GM12878 (cell line): ENCODE measurements around the gene GNRHR. TPM values are rescaled to one million over a fixed set of nuclear protein-coding genes. Genes with fewer than 3 reads are reported as not detected.

Source experiments
- ATAC-seq: fragments of 200-7000 bp; cut with Tn5 transposase; 3 replicates; pipeline ENCODE4 v1.9.1; 2020; ENCODE audit warnings: mild to moderate bottlenecking, moderate library complexity
- BruUV-seq: library from RNA; stranded (reverse); fragments of 400-500 nt; replicated peaks from 2 replicates; lab custom pipeline; 2021; lab: Mats Ljungman, UMichigan
- CTCF ChIA-PET: fragments of 300-600 bp; sonication (Branson Sonifier 250); formaldehyde crosslinking; extraction: SDS; loops from one replicate; lab custom pipeline; 2021; ENCODE audit warnings: inconsistent platforms; lab: Yijun Ruan, JAX
- POLR2A ChIA-PET: fragments of 350-600 bp; formaldehyde crosslinking; extraction: SDS; loops from one replicate; lab custom pipeline; 2021; ENCODE audit warnings: inconsistent platforms; lab: Charles Lee
- RAD21 ChIA-PET: fragments of 300-600 bp; sonication (Branson Sonifier 250); formaldehyde crosslinking; loops from one replicate; lab custom pipeline; 2023; ENCODE audit warnings: antibody characterized with exemption; ENCODE audit not compliant: unreplicated experiment; lab: Charles Lee
- SMC1A ChIA-PET: fragments of 300-600 bp; sonication (Branson Sonifier 250); formaldehyde crosslinking; loops from one replicate; lab custom pipeline; 2023; ENCODE audit not compliant: unreplicated experiment, uncharacterized antibody; lab: Charles Lee
- DNase-seq: peaks from one replicate; pipeline ENCODE4 v3.0.0-alpha.2; 2011; ENCODE audit warnings: low read depth, low spot score
- FAIRE-seq: peaks from 3 replicates; lab custom pipeline; 2011; peaks lifted over from hg19 to GRCh38; lab: Jason Lieb, UNC
- H2AFZ ChIP-seq: 2 replicates; pipeline ENCODE4 v1.6.0; 2011; ENCODE audit warnings: low read depth, low read length, control low read depth; ENCODE audit not compliant: control insufficient read depth
- H3K27ac ChIP-seq: 2 replicates; pipeline ENCODE4 v1.5.1; 2011; ENCODE audit warnings: control low read depth; ENCODE audit not compliant: control insufficient read depth, insufficient read depth
- H3K27me3 ChIP-seq, 2 experiments: replicated peaks in 1 of 2; 2 replicates each; pipeline versions ENCODE4 v1.6.0 to v1.6.1; 2011; ENCODE audit warnings: low read length in 1 of 2; ENCODE audit not compliant: control insufficient read depth in 2 of 2, insufficient read depth in 2 of 2
- H3K36me3 ChIP-seq, 2 experiments: 2 replicates each; pipeline ENCODE4 v1.5.1; 2011; ENCODE audit warnings: low read length in 1 of 2; ENCODE audit not compliant: control insufficient read depth in 2 of 2, insufficient read depth in 2 of 2
- H3K4me1 ChIP-seq: 2 replicates; pipeline ENCODE4 v1.6.1; 2011; ENCODE audit warnings: mild to moderate bottlenecking, low read length, moderate library complexity, mixed read lengths; ENCODE audit not compliant: control insufficient read depth, insufficient read depth
- H3K4me2 ChIP-seq: 2 replicates; pipeline ENCODE4 v1.6.0; 2011; ENCODE audit warnings: control low read depth; ENCODE audit not compliant: control insufficient read depth, insufficient read depth
- H3K4me3 ChIP-seq: fragments of 200-600 bp; sonication (generic); 2 replicates; pipeline ENCODE4 v1.5.1; 2016
- H3K79me2 ChIP-seq: 2 replicates; pipeline ENCODE4 v1.6.0; 2011; ENCODE audit warnings: low read length; ENCODE audit not compliant: control insufficient read depth, insufficient read depth
- H3K9ac ChIP-seq: 2 replicates; pipeline ENCODE4 v1.8.0; 2011; ENCODE audit warnings: low read length, control low read depth, mixed read lengths; ENCODE audit not compliant: control insufficient read depth, insufficient read depth
- H3K9me3 ChIP-seq: replicated peaks from 3 replicates; pipeline ENCODE4 v1.5.1; 2011; ENCODE audit warnings: mild to moderate bottlenecking, low read length; ENCODE audit not compliant: control insufficient read depth, insufficient read depth
- H4K20me1 ChIP-seq: 2 replicates; pipeline ENCODE4 v1.6.0; 2011; ENCODE audit not compliant: control insufficient read depth, insufficient read depth
- BMI1 ChIP-seq: fragments of 450-650 bp; IDR thresholded peaks from 2 replicates; pipeline ENCODE4 v1.6.1; 2016; ENCODE audit warnings: mild to moderate bottlenecking, moderate library complexity, borderline replicate concordance
- GATAD2B ChIP-seq: fragments of 450-650 bp; conservative IDR thresholded peaks from 2 replicates; pipeline ENCODE4 v1.6.1; 2017; ENCODE audit warnings: low read depth, mild to moderate bottlenecking, moderate library complexity
- MEF2B ChIP-seq: fragments of 450-650 bp; IDR thresholded peaks from 2 replicates; pipeline ENCODE4 v1.6.1; 2018; ENCODE audit warnings: mild to moderate bottlenecking, moderate library complexity; ENCODE audit not compliant: partially characterized antibody, poor library complexity, severe bottlenecking
- NBN ChIP-seq: fragments of 450-650 bp; IDR thresholded peaks from 2 replicates; pipeline ENCODE4 v1.6.1; 2016
- RAD21 ChIP-seq: IDR thresholded peaks from 2 replicates; pipeline ENCODE4 v1.6.1; 2011; ENCODE audit warnings: mild to moderate bottlenecking, low read depth, low read length, moderate library complexity; ENCODE audit not compliant: insufficient read depth
- RUNX3 ChIP-seq: IDR thresholded peaks from 2 replicates; pipeline ENCODE4 v1.6.1; 2012; ENCODE audit warnings: low read length, inconsistent platforms
- STAT1 ChIP-seq: fragments of 450-650 bp; conservative IDR thresholded peaks from 2 replicates; pipeline ENCODE4 v1.6.1; 2014; ENCODE audit warnings: antibody characterized with exemption, mild to moderate bottlenecking
- ZNF217 ChIP-seq: fragments of 450-650 bp; IDR thresholded peaks from 2 replicates; pipeline ENCODE4 v1.6.1; 2017; ENCODE audit warnings: antibody characterized with exemption, mild to moderate bottlenecking
- WGBS: methylation state at CpG from one replicate; pipeline ENCODE4 v1.1.6; 2016; ENCODE audit warnings: low lambda C conversion rate; ENCODE audit not compliant: insufficient replicate concordance, insufficient coverage; ENCODE audit errors: missing lambda C conversion rate; 5-methylcytosine and 5-hydroxymethylcytosine counted together
- in situ Hi-C: fragments of 300-500 bp; cut with MboI; formaldehyde crosslinking; loops from 9 replicates; pipeline ENCODE4 v1.14.3; 2018; ENCODE audit warnings: mixed read lengths
- intact Hi-C: fragments of 100-400 bp; cut with micrococcal nuclease; formaldehyde crosslinking; loops from one replicate; pipeline ENCODE4 v1.14.2; 2022; ENCODE audit not compliant: unreplicated experiment
- polyA plus RNA-seq, 11 experiments: library from polyadenylated mRNA; depleted of rRNA in 4 of 11; unstranded in 6 of 11; stranded (reverse) in 5 of 11; fragments of >200 nt; fragmentation: Nextera tagmentation in 4 of 11; fragmentation: Illumina TruSeq in 1 of 11; extraction: Ambion mirVana in 4 of 11; extraction: Trizol in 1 of 11; gene quantifications; 1 replicate in 1 of 11; 2 replicates in 10 of 11; pipeline versions ENCODE4 v1.2.1 to v1.2.3, GENCODE V29; 2011 to 2016; ENCODE audit warnings: inconsistent platforms in 2 of 11, missing spikeins in 2 of 11, low read depth in 1 of 11
- total RNA-seq, 4 experiments: library from RNA; depleted of rRNA in 3 of 4; stranded (reverse); fragments of >200 nt in 3 of 4; fragmentation: Illumina TruSeq in 1 of 4; extraction: Trizol in 1 of 4; gene quantifications; 2 replicates each; pipeline versions ENCODE4 v1.2.1 to v1.2.3, GENCODE V29; 2013 to 2021
- TF ChIP-seq, protein P1 (sequence below): fragments of 450-650 bp; formaldehyde crosslinking; IDR thresholded peaks from 2 replicates; pipeline ENCODE4 v1.5.0; 2022; ENCODE audit warnings: mild to moderate bottlenecking, missing genetic modification characterization
- TF ChIP-seq, protein P2 (sequence below): IDR thresholded peaks from 2 replicates; pipeline ENCODE4 v1.6.1; 2011; ENCODE audit warnings: mild to moderate bottlenecking, low read depth, low read length, moderate library complexity; ENCODE audit not compliant: insufficient replicate concordance
- TF ChIP-seq, protein P3 (sequence below): fragments of 450-650 bp; IDR thresholded peaks from 2 replicates; pipeline ENCODE4 v1.6.1; 2014; ENCODE audit warnings: mild to moderate bottlenecking
- TF ChIP-seq, protein P4 (sequence below): fragments of 450-650 bp; IDR thresholded peaks from 2 replicates; pipeline ENCODE4 v1.6.1; 2017; ENCODE audit warnings: low read depth, mild to moderate bottlenecking, moderate library complexity
- TF ChIP-seq, protein P5 (sequence below): fragments of 450-650 bp; IDR thresholded peaks from 2 replicates; pipeline ENCODE4 v1.6.1; 2017; ENCODE audit warnings: mild to moderate bottlenecking

Gene GNRHR
- total and polyA plus RNA-seq, 10 of the 15 experiments (the other 5 are each of a cell fraction or from before 2014, with no cell fraction given) = 0.02 to 0.12 (median 0.08) TPM; not detected in 7

DNA sequence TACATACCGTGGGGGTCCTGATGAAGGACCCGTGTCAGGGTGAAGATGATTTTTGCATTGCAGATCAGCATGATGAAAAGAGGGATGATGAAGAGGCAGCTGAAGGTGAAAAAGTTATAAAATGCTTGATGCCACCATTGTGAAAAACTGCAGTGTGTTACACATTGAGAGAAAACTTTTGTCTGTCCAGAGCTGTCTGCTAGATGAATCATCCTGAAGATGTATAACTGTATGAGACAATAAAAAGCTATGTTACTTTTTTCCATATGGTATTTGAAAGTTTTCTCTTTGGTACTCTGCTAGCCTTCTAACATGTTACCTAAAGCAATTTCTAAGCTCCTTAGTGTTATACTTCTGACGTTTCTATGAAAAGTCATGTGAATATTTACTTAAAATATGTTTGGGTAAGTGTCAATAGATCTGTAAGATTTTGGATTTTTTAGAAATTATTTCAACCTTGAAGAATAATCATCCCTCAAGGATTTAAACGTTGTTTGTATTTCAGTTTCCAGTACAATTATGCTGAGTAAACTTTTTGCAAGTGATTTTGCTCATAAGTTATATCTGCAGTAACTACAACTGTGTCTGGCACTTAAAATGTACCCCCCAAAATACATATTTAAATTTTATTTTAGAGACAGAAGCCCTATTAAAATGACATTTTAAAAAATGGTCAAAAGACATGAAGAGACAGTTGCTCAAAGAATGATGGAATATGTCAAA, 9.5 kb downstream of the GNRHR start:
- Histone ChIP-seq H3K4me1 (no peaks in the 10 kb centered on the region), H3K4me2 (no peak overlapping the region), H3K27me3 (no peaks in the 10 kb centered on the region), H3K36me3 (no peaks in the 10 kb centered on the region), H2AFZ (no peak overlapping the region), H3K9ac (no peak overlapping the region), H3K79me2 (no peaks in the 10 kb centered on the region), H3K4me3 (no peak overlapping the region), H3K27ac (no peak overlapping the region), H3K9me3 (no peaks in the 10 kb centered on the region), H4K20me1 (no peaks in the 10 kb centered on the region)
- no peak for DNase-seq
- ChIA-PET CTCF (interaction anchor here (0.6 to 6.9 kb wide), 11 partner anchors 9 to 1237 kb away, joined by 3 to 94 read pairs (median 4); no protein-coding TSS in a partner anchor), RAD21 (interaction anchor here (1.4 to 1.5 kb wide), 2 partner anchors 166 to 194 kb away, joined by 3 read pairs; no protein-coding TSS in a partner anchor), POLR2A (no interaction called here), SMC1A (interaction anchor here (0.7 to 2.9 kb wide), 8 partner anchors 9 to 431 kb away, joined by 3 to 17 read pairs (median 4); partner anchors contain the start of genes STAP1 and UBA6)
- 95% methylated on average over 4 of the region's 4 CpGs for WGBS
- BruUV-seq = no TSS peak
- intact Hi-C loops = loop anchor here (10.0 kb wide), 2 partner anchors 170 to 430 kb away; no protein-coding TSS in a partner anchor
- no peak for FAIRE-seq
- in situ Hi-C loops = no loop called here
- ATAC-seq = no peak
- TF ChIP-seq, protein P1, sequence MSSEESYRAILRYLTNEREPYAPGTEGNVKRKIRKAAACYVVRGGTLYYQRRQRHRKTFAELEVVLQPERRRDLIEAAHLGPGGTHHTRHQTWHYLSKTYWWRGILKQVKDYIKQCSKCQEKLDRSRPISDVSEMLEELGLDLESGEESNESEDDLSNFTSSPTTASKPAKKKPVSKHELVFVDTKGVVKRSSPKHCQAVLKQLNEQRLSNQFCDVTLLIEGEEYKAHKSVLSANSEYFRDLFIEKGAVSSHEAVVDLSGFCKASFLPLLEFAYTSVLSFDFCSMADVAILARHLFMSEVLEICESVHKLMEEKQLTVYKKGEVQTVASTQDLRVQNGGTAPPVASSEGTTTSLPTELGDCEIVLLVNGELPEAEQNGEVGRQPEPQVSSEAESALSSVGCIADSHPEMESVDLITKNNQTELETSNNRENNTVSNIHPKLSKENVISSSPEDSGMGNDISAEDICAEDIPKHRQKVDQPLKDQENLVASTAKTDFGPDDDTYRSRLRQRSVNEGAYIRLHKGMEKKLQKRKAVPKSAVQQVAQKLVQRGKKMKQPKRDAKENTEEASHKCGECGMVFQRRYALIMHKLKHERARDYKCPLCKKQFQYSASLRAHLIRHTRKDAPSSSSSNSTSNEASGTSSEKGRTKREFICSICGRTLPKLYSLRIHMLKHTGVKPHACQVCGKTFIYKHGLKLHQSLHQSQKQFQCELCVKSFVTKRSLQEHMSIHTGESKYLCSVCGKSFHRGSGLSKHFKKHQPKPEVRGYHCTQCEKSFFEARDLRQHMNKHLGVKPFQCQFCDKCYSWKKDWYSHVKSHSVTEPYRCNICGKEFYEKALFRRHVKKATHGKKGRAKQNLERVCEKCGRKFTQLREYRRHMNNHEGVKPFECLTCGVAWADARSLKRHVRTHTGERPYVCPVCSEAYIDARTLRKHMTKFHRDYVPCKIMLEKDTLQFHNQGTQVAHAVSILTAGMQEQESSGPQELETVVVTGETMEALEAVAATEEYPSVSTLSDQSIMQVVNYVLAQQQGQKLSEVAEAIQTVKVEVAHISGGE (CRISPR knock-in tag) = no peak
- TF ChIP-seq, protein P2, sequence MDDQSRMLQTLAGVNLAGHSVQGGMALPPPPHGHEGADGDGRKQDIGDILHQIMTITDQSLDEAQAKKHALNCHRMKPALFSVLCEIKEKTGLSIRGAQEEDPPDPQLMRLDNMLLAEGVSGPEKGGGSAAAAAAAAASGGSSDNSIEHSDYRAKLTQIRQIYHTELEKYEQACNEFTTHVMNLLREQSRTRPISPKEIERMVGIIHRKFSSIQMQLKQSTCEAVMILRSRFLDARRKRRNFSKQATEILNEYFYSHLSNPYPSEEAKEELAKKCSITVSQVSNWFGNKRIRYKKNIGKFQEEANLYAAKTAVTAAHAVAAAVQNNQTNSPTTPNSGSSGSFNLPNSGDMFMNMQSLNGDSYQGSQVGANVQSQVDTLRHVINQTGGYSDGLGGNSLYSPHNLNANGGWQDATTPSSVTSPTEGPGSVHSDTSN = no peak
- no peak for TF ChIP-seq BMI1
- TF ChIP-seq ZNF217 = no peak
- no peak for TF ChIP-seq MEF2B
- TF ChIP-seq, protein P3, sequence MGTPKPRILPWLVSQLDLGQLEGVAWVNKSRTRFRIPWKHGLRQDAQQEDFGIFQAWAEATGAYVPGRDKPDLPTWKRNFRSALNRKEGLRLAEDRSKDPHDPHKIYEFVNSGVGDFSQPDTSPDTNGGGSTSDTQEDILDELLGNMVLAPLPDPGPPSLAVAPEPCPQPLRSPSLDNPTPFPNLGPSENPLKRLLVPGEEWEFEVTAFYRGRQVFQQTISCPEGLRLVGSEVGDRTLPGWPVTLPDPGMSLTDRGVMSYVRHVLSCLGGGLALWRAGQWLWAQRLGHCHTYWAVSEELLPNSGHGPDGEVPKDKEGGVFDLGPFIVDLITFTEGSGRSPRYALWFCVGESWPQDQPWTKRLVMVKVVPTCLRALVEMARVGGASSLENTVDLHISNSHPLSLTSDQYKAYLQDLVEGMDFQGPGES = no peak
- no peak for TF ChIP-seq RAD21
- no peak for TF ChIP-seq NBN
- TF ChIP-seq, protein P4, sequence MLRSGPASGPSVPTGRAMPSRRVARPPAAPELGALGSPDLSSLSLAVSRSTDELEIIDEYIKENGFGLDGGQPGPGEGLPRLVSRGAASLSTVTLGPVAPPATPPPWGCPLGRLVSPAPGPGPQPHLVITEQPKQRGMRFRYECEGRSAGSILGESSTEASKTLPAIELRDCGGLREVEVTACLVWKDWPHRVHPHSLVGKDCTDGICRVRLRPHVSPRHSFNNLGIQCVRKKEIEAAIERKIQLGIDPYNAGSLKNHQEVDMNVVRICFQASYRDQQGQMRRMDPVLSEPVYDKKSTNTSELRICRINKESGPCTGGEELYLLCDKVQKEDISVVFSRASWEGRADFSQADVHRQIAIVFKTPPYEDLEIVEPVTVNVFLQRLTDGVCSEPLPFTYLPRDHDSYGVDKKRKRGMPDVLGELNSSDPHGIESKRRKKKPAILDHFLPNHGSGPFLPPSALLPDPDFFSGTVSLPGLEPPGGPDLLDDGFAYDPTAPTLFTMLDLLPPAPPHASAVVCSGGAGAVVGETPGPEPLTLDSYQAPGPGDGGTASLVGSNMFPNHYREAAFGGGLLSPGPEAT = no peak
- TF ChIP-seq STAT1 = no peak
- TF ChIP-seq, protein P5, sequence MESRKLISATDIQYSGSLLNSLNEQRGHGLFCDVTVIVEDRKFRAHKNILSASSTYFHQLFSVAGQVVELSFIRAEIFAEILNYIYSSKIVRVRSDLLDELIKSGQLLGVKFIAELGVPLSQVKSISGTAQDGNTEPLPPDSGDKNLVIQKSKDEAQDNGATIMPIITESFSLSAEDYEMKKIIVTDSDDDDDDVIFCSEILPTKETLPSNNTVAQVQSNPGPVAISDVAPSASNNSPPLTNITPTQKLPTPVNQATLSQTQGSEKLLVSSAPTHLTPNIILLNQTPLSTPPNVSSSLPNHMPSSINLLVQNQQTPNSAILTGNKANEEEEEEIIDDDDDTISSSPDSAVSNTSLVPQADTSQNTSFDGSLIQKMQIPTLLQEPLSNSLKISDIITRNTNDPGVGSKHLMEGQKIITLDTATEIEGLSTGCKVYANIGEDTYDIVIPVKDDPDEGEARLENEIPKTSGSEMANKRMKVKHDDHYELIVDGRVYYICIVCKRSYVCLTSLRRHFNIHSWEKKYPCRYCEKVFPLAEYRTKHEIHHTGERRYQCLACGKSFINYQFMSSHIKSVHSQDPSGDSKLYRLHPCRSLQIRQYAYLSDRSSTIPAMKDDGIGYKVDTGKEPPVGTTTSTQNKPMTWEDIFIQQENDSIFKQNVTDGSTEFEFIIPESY = no peak
- TF ChIP-seq GATAD2B = no peak
- TF ChIP-seq RUNX3 = no peak
